ENCODE measurements around the gene GABARAP. TPM values are rescaled to one million over a fixed set of nuclear protein-coding genes. Genes with fewer than 3 reads are reported as not detected.

Gene GABARAP
- total and polyA plus RNA-seq, 2 of the 13 experiments (the other 11 are each of a cell fraction or from before 2014, with no cell fraction given), result 161 to 310 TPM

- TF ChIP-seq ZHX2 (IDR thresholded peaks at IDR 0.05; ENCODE audit: low read depth) (0 out of 2 replicates have a peak, but pooled peaks have one; percentile 58), ZHX2 (CRISPR knock-in tag; IDR thresholded peaks at IDR 0.05; ENCODE audit: borderline replicate concordance) (no peak), PAF1 (CRISPR knock-in tag; IDR thresholded peaks at IDR 0.05) (no peak), MLLT10 (CRISPR knock-in tag; IDR thresholded peaks at IDR 0.05) (no peak), MIER2 (CRISPR knock-in tag; IDR thresholded peaks at IDR 0.05) (peak; percentile 87), ATF2 (CRISPR knock-in tag; IDR thresholded peaks at IDR 0.05) (no peak), ZNF768 (CRISPR knock-in tag; IDR thresholded peaks at IDR 0.05) (no peak), ZNF710 (CRISPR knock-in tag; IDR thresholded peaks at IDR 0.05; ENCODE audit: borderline replicate concordance) (no peak), ZNF350 (CRISPR knock-in tag; IDR thresholded peaks at IDR 0.05; ENCODE audit: borderline replicate concordance, low read depth) (peak; percentile 38; the same call in 1 of the 2 replicates), SAP130 (CRISPR knock-in tag; IDR thresholded peaks at IDR 0.05; ENCODE audit: low read depth) (peak; percentile 49; the same call in 1 of the 2 replicates), ZNF574 (CRISPR knock-in tag; IDR thresholded peaks at IDR 0.05) (peak; percentile 92), USF2 (IDR thresholded peaks at IDR 0.05; ENCODE audit: low read depth, low read length) (peak; percentile 35), USF2 (CRISPR knock-in tag; IDR thresholded peaks at IDR 0.05; ENCODE audit: borderline replicate concordance) (peak; percentile 61; the same call in 1 of the 2 replicates)
These were observed 50.5 kb downstream of the GABARAP start (continued) for GRCh38 chr17:7191571-7192270.
